Endothelial cell of umbilical vein (primary cell): Measurements from ENCODE around the gene TMEM94.

Experiments used
- EZH2 ChIP-seq: IDR thresholded peaks from 2 replicates; pipeline ENCODE4 v1.6.1; 2012; ENCODE audit warnings: borderline replicate concordance, low read depth, mild to moderate bottlenecking, moderate library complexity, low read length, inconsistent platforms; ENCODE audit not compliant: severe bottlenecking
- MYC ChIP-seq: IDR thresholded peaks from one replicate; pipeline ENCODE4 v1.6.1; 2011; ENCODE audit warnings: mild to moderate bottlenecking, low read depth, low read length
- POLR2A ChIP-seq: IDR thresholded peaks from 2 replicates; pipeline ENCODE4 v1.6.1; 2012; ENCODE audit warnings: low read depth, mild to moderate bottlenecking, control low read depth, low read length
- POLR2AphosphoS5 ChIP-seq: IDR thresholded peaks from 2 replicates; pipeline ENCODE4 v1.6.1; 2012; ENCODE audit warnings: low read depth, mild to moderate bottlenecking, control low read depth, low read length, moderate library complexity; ENCODE audit not compliant: insufficient read depth
- TF ChIP-seq, protein P1 (sequence below), 2 donors: IDR thresholded peaks; 1 replicate in 1 of 2; 2 replicates in 1 of 2; pipeline ENCODE4 v1.5.1; 2011; ENCODE audit warnings: low read length in 2 of 2, mild to moderate bottlenecking in 2 of 2, moderate library complexity in 2 of 2, control low read depth in 1 of 2, inconsistent platforms in 1 of 2, low read depth in 1 of 2; ENCODE audit not compliant: insufficient read depth in 1 of 2; ENCODE audit errors: extremely low read depth in 1 of 2

DNA sequence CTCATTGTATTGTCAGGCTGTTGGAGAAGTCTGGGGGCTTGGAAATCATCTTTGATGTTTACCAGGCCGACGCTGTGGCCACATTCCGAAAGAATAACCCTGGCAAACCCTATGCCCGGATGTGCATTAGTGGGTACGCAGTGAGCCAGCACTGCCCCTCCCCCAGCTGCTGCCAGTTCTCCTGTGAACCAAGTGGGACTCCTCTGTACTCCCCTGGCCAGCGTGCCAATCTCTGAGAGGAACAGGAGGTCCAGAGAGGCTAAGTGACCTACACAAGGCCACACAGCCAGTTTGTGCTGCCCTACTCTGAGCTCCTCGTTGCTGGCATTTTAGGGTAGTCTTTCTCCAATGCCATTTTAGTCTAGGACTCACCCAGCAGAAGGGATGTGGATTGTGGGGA, 67.2 kb downstream of the TMEM94 start:
- TF ChIP-seq, protein P1, sequence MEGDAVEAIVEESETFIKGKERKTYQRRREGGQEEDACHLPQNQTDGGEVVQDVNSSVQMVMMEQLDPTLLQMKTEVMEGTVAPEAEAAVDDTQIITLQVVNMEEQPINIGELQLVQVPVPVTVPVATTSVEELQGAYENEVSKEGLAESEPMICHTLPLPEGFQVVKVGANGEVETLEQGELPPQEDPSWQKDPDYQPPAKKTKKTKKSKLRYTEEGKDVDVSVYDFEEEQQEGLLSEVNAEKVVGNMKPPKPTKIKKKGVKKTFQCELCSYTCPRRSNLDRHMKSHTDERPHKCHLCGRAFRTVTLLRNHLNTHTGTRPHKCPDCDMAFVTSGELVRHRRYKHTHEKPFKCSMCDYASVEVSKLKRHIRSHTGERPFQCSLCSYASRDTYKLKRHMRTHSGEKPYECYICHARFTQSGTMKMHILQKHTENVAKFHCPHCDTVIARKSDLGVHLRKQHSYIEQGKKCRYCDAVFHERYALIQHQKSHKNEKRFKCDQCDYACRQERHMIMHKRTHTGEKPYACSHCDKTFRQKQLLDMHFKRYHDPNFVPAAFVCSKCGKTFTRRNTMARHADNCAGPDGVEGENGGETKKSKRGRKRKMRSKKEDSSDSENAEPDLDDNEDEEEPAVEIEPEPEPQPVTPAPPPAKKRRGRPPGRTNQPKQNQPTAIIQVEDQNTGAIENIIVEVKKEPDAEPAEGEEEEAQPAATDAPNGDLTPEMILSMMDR (IDR thresholded peaks at IDR 0.05; ENCODE audit: extremely low read depth in 1 of 2, insufficient read depth in 1 of 2, low read depth in 1 of 2, low read length in 2 of 2), result no peak
- TF ChIP-seq EZH2 (no peak), POLR2A (no peak), POLR2AphosphoS5 (no peak), MYC (no peak)
